Caco-2 (cell line): Measurements from ENCODE around the gene GSX1. TPM values are rescaled to one million over a fixed set of nuclear protein-coding genes. Genes with fewer than 3 reads are reported as not detected.
"Not testable (repeated sequence)": the region's sequence is repeated elsewhere in the genome, so short reads cannot be mapped to it uniquely, and the experiment has no call there.

Source experiments
- Bru-seq: library from RNA; stranded (reverse); fragments of 400-500 nt; gene quantifications from one replicate; lab custom pipeline; 2021; lab: Mats Ljungman, UMichigan
- BruChase-seq, 2 experiments: library from RNA; stranded (reverse); fragments of 400-500 nt; gene quantifications; one replicate each; lab custom pipeline; 2021; lab: Mats Ljungman, UMichigan
- BruUV-seq: library from RNA; stranded (reverse); fragments of 400-500 nt; replicated peaks from 2 replicates; lab custom pipeline; 2021; lab: Mats Ljungman, UMichigan
- CTCF ChIA-PET: fragments of 300-600 bp; sonication (Branson Sonifier 250); formaldehyde crosslinking; loops from one replicate; lab custom pipeline; 2022; ENCODE audit warnings: antibody characterized with exemption; lab: Charles Lee
- POLR2A ChIA-PET: fragments of 300-600 bp; sonication (Branson Sonifier 250); formaldehyde crosslinking; loops from one replicate; lab custom pipeline; 2022; ENCODE audit warnings: antibody characterized with exemption; lab: Charles Lee
- DNase-seq, 2 experiments: peaks; one replicate each; pipeline versions ENCODE4 v3.0.0 to v3.0.0-alpha.2; 2020 to 2022
- H3K27me3 ChIP-seq: replicated peaks from 2 replicates; pipeline ENCODE4 v1.6.0; 2011; ENCODE audit warnings: low read length; ENCODE audit not compliant: control insufficient read depth, insufficient read depth
- H3K36me3 ChIP-seq: 2 replicates; pipeline ENCODE4 v1.5.1; 2011; ENCODE audit warnings: low read length; ENCODE audit not compliant: control insufficient read depth, insufficient read depth
- H3K4me1 ChIP-seq: fragments of 250-450 bp; sonication (Bioruptor Pico); 2 replicates; pipeline ENCODE4 v1.5.1; 2020; ENCODE audit warnings: mild to moderate bottlenecking
- H3K4me3 ChIP-seq: 2 replicates; pipeline ENCODE4 v1.5.1; 2011; ENCODE audit warnings: low read depth, mild to moderate bottlenecking, control low read depth, low read length
- H3K9me3 ChIP-seq: fragments of 250-450 bp; sonication (Bioruptor Pico); 2 replicates; pipeline ENCODE4 v1.5.1; 2020; ENCODE audit warnings: mild to moderate bottlenecking, moderate library complexity
- H3K27ac Mint-ChIP-seq: one replicate; pipeline ENCODE4 v1.8.0; 2022; ENCODE audit warnings: mixed read lengths; ENCODE audit not compliant: unreplicated experiment
- H3K27me3 Mint-ChIP-seq: one replicate; pipeline ENCODE4 v1.8.0; 2022; ENCODE audit warnings: mixed read lengths; ENCODE audit not compliant: insufficient read depth, unreplicated experiment
- H3K36me3 Mint-ChIP-seq: one replicate; pipeline ENCODE4 v1.8.0; 2022; ENCODE audit warnings: mild to moderate bottlenecking, mixed read lengths; ENCODE audit not compliant: insufficient read depth, unreplicated experiment
- H3K4me1 Mint-ChIP-seq: one replicate; pipeline ENCODE4 v1.8.0; 2022; ENCODE audit warnings: low read depth, mixed read lengths; ENCODE audit not compliant: unreplicated experiment
- H3K4me3 Mint-ChIP-seq: one replicate; pipeline ENCODE4 v1.8.0; 2022; ENCODE audit warnings: mild to moderate bottlenecking, moderate library complexity, mixed read lengths; ENCODE audit not compliant: unreplicated experiment
- H3K9me3 Mint-ChIP-seq: one replicate; pipeline ENCODE4 v1.8.0; 2022; ENCODE audit warnings: mixed read lengths; ENCODE audit not compliant: unreplicated experiment
- CTCF ChIP-seq, 2 experiments: fragments of 200-600 bp in 1 of 2; IDR thresholded peaks; 1 replicate in 1 of 2; 2 replicates in 1 of 2; pipeline versions ENCODE4 v1.5.1 to v1.8.0; 2011 to 2022; ENCODE audit warnings: antibody characterized with exemption in 1 of 2, control low read depth in 1 of 2, inconsistent platforms in 1 of 2, low read depth in 1 of 2, low read length in 1 of 2, mild to moderate bottlenecking in 1 of 2, moderate library complexity in 1 of 2; ENCODE audit not compliant: insufficient read depth in 1 of 2, severe bottlenecking in 1 of 2, unreplicated experiment in 1 of 2
- intact Hi-C: fragments of 100-400 bp; cut with micrococcal nuclease; formaldehyde crosslinking; loops from one replicate; pipeline ENCODE4 v1.10.0; 2022; ENCODE audit not compliant: unreplicated experiment
- long read RNA-seq: library from polyadenylated mRNA; stranded (forward); transcript quantifications from one replicate; pipeline ENCODE4 v2.0.0, GENCODE V29; 2022
- total RNA-seq: library from RNA; stranded (reverse); gene quantifications from 2 replicates; pipeline ENCODE4 v1.2.3, GENCODE V29; 2022

GSX1 gene
- total RNA-seq, result not detected in 2 replicates
- Bru-seq, nascent RNA, result not detected
- not detected for BruChase-seq, experiment 1, labeled RNA remaining after a 2-hour chase
- BruChase-seq, experiment 2, labeled RNA remaining after a 6-hour chase, result not detected
- long read RNA-seq, result 0 reads

- peaks cover 57% of the 10 kb centered on the region for H3K27me3 Mint-ChIP-seq
- no peaks in the 10 kb centered on the region for H3K9me3 Mint-ChIP-seq
- H3K4me3 Mint-ChIP-seq, result peak within 1 kb of the TSS; percentile 4
- intact Hi-C loops, result no loop called here
- peak; percentile 78 to 86 for DNase-seq
- no peak for TF ChIP-seq CTCF (IDR thresholded peaks at IDR 0.05; ENCODE audit: insufficient read depth in 1 of 2, low read depth in 1 of 2, low read length in 1 of 2, severe bottlenecking in 1 of 2, unreplicated experiment in 1 of 2)
- H3K27ac Mint-ChIP-seq, result no peak within 1 kb of the TSS
- Histone ChIP-seq H3K27me3 (peaks cover 7% of the 10 kb centered on the region), H3K4me1 (peaks cover 24% of the 10 kb centered on the region), H3K36me3 (no peaks in the 10 kb centered on the region), H3K9me3 (no peaks in the 10 kb centered on the region), H3K4me3 (0 out of 2 replicates have a peak within 1 kb of the TSS, but pooled peaks have one; percentile 11)
- ChIA-PET POLR2A (no interaction called here), CTCF (interaction anchor here (1.3 kb wide), 1 partner anchor 34 kb away, joined by 3 read pairs; no protein-coding TSS in a partner anchor)
- peaks cover 17% of the 10 kb centered on the region for H3K4me1 Mint-ChIP-seq
- no TSS peak for BruUV-seq
- H3K36me3 Mint-ChIP-seq, result no peaks in the 10 kb centered on the region
Measured at GRCh38 chr13:27792393-27793218, at the start of gene GSX1. Gene GSX1 (plus strand): TSS chr13:27792483. CDS start chr13:27792691, 208 bp downstream.

GRCh38 chr13:27744801-27745200, 47.5 kb upstream of the GSX1 start:
- TF ChIP-seq CTCF (IDR thresholded peaks at IDR 0.05; ENCODE audit: insufficient read depth in 1 of 2, low read depth in 1 of 2, low read length in 1 of 2, severe bottlenecking in 1 of 2, unreplicated experiment in 1 of 2), result no peak
- H3K4me3 Mint-ChIP-seq, result no peak overlapping the region
- DNase-seq, result no peak
- ChIA-PET POLR2A (no interaction called here), CTCF (no interaction called here)
- no peak overlapping the region for H3K4me3 ChIP-seq
- no peaks in the 10 kb centered on the region for H3K27me3 ChIP-seq
- H3K9me3 ChIP-seq, result no peaks in the 10 kb centered on the region
- H3K36me3 ChIP-seq, result no peaks in the 10 kb centered on the region
- no peaks in the 10 kb centered on the region for H3K4me1 Mint-ChIP-seq
- H3K36me3 Mint-ChIP-seq, result no peaks in the 10 kb centered on the region
- no TSS peak for BruUV-seq
- no peak overlapping the region for H3K27ac Mint-ChIP-seq
- no peaks in the 10 kb centered on the region for H3K27me3 Mint-ChIP-seq
- H3K9me3 Mint-ChIP-seq, result no peaks in the 10 kb centered on the region
- peaks cover 11% of the 10 kb centered on the region for H3K4me1 ChIP-seq
- intact Hi-C loops, result no loop called here

GRCh38 chr13:27745301-27745700, 47.0 kb upstream of the GSX1 start:
- ChIA-PET POLR2A (no interaction called here), CTCF (no interaction called here)
- no peak for DNase-seq
- Histone ChIP-seq H3K27me3 (no peaks in the 10 kb centered on the region), H3K9me3 (no peaks in the 10 kb centered on the region), H3K36me3 (no peaks in the 10 kb centered on the region), H3K4me1 (peaks cover 11% of the 10 kb centered on the region), H3K4me3 (no peak overlapping the region)
- Mint-ChIP-seq H3K27me3 (no peaks in the 10 kb centered on the region), H3K9me3 (no peaks in the 10 kb centered on the region), H3K4me1 (no peaks in the 10 kb centered on the region), H3K27ac (no peak overlapping the region), H3K36me3 (no peaks in the 10 kb centered on the region), H3K4me3 (no peak overlapping the region)
- no TSS peak for BruUV-seq
- intact Hi-C loops, result no loop called here
- TF ChIP-seq CTCF (IDR thresholded peaks at IDR 0.05; ENCODE audit: insufficient read depth in 1 of 2, low read depth in 1 of 2, low read length in 1 of 2, severe bottlenecking in 1 of 2, unreplicated experiment in 1 of 2), result no peak

- H3K4me3 Mint-ChIP-seq, H3K4me1 ChIP-seq, H3K36me3 Mint-ChIP-seq, H3K9me3 ChIP-seq, BruUV-seq, H3K27me3 ChIP-seq, H3K27me3 Mint-ChIP-seq, H3K27ac Mint-ChIP-seq, H3K9me3 Mint-ChIP-seq, DNase-seq, H3K4me3 ChIP-seq, intact Hi-C loops, H3K36me3 ChIP-seq, H3K4me1 Mint-ChIP-seq: not testable (repeated sequence)
- ChIA-PET POLR2A (interaction anchor here (0.7 kb wide), 1 partner anchor 8 kb away, joined by 3 read pairs; no protein-coding TSS in a partner anchor), CTCF (interaction anchor here (0.6 to 1.1 kb wide), 2 partner anchors 193 to 751 kb away, joined by 3 to 8 read pairs; no protein-coding TSS in a partner anchor)
Measured at GRCh38 chr13:27748143-27748542, 44.1 kb upstream of the GSX1 start.
